GM12878 (cell line): Measurements from ENCODE around the gene MRPS27.

Experiments used
- CEBPZ ChIP-seq: fragments of 150-350 bp; IDR thresholded peaks from 2 replicates; pipeline ENCODE4 v1.6.1; 2016; ENCODE audit warnings: low read depth, low read length
- CTCF ChIP-seq, 3 experiments: IDR thresholded peaks in 2 of 3; conservative IDR thresholded peaks in 1 of 3; 2 replicates each; pipeline ENCODE4 v1.5.1; 2011; ENCODE audit warnings: low read depth in 3 of 3, low read length in 3 of 3, mild to moderate bottlenecking in 3 of 3, control low read depth in 2 of 3, moderate library complexity in 2 of 3, inconsistent platforms in 1 of 3, mixed read lengths in 1 of 3; ENCODE audit not compliant: control insufficient read depth in 2 of 3, insufficient read depth in 1 of 3; ENCODE audit errors: extremely low read depth in 1 of 3
- FOS ChIP-seq: IDR thresholded peaks from 3 replicates; pipeline ENCODE4 v1.6.1; 2011; ENCODE audit warnings: borderline replicate concordance; ENCODE audit not compliant: insufficient read length; ENCODE audit errors: extremely low read depth
- FOXM1 ChIP-seq: IDR thresholded peaks from 2 replicates; pipeline ENCODE4 v1.6.1; 2012; ENCODE audit warnings: low read depth, mild to moderate bottlenecking, inconsistent platforms, low read length, moderate library complexity
- POLR2A ChIP-seq: IDR thresholded peaks from 2 replicates; pipeline ENCODE4 v1.6.1; 2011; ENCODE audit warnings: low read depth, mild to moderate bottlenecking, low read length
- RAD21 ChIP-seq: IDR thresholded peaks from 2 replicates; pipeline ENCODE4 v1.6.1; 2011; ENCODE audit warnings: mild to moderate bottlenecking, low read depth, low read length, moderate library complexity; ENCODE audit not compliant: insufficient read depth
- TCF3 ChIP-seq: IDR thresholded peaks from 2 replicates; pipeline ENCODE4 v1.6.1; 2012; ENCODE audit warnings: low read depth, mild to moderate bottlenecking, low read length, borderline replicate concordance; ENCODE audit not compliant: insufficient read depth
- ZNF622 ChIP-seq: fragments of 450-650 bp; IDR thresholded peaks from 2 replicates; pipeline ENCODE4 v1.6.1; 2017; ENCODE audit warnings: mild to moderate bottlenecking, inconsistent platforms

GRCh38 chr5:72214168-72214567 is 105.9 kb downstream of the MRPS27 start:
- no peak for TF ChIP-seq ZNF622
- TF ChIP-seq FOS: no peak
- TF ChIP-seq TCF3: no peak
- TF ChIP-seq CEBPZ: no peak
- TF ChIP-seq POLR2A: no peak
- no peak for TF ChIP-seq CTCF (IDR thresholded peaks at IDR 0.05 in 2 of 3, conservative IDR thresholded peaks at IDR 0.05 in 1 of 3; ENCODE audit: control insufficient read depth in 2 of 3, extremely low read depth in 1 of 3, insufficient read depth in 1 of 3, low read depth in 3 of 3, low read length in 3 of 3)
- TF ChIP-seq RAD21: no peak
- TF ChIP-seq FOXM1: no peak
